ENCODE data around the gene ARHGEF1. TPM values are rescaled to one million over a fixed set of nuclear protein-coding genes. Genes with fewer than 3 reads are reported as not detected.

The ARHGEF1 gene
- total RNA-seq, 2 donors from 2014 or later = 43.8 to 104 TPM

- no peaks in the 10 kb centered on the region for H3K9me3 ChIP-seq
- peaks cover 3 to 10% of the 10 kb centered on the region in 2 donors for H3K36me3 ChIP-seq (replicated peaks in 1 of 2; ENCODE audit: insufficient read depth in 1 of 2, low read depth in 2 of 2)
- 0 to 1% methylated on average over 8 of the region's 8 CpGs for WGBS, 2 donors
- TF ChIP-seq POLR2A (IDR thresholded peaks at IDR 0.05) = no peak
- TF ChIP-seq, protein P1, sequence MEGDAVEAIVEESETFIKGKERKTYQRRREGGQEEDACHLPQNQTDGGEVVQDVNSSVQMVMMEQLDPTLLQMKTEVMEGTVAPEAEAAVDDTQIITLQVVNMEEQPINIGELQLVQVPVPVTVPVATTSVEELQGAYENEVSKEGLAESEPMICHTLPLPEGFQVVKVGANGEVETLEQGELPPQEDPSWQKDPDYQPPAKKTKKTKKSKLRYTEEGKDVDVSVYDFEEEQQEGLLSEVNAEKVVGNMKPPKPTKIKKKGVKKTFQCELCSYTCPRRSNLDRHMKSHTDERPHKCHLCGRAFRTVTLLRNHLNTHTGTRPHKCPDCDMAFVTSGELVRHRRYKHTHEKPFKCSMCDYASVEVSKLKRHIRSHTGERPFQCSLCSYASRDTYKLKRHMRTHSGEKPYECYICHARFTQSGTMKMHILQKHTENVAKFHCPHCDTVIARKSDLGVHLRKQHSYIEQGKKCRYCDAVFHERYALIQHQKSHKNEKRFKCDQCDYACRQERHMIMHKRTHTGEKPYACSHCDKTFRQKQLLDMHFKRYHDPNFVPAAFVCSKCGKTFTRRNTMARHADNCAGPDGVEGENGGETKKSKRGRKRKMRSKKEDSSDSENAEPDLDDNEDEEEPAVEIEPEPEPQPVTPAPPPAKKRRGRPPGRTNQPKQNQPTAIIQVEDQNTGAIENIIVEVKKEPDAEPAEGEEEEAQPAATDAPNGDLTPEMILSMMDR (IDR thresholded peaks at IDR 0.05) = no peak
- intact Hi-C loops (cut with DNase I) = no loop called here
- H3K4me1 ChIP-seq = peaks cover 34% of the 10 kb centered on the region
- peak overlapping the region; percentile 86 to 99 (median 97) for H3K27ac ChIP-seq
- peak; percentile 11 for ATAC-seq
- DNase-seq = no peak
- no peaks in the 10 kb centered on the region for H3K27me3 ChIP-seq
- no peak overlapping the region for H3K4me3 ChIP-seq
Observed at GRCh38 chr19:41859213-41859617, 23.8 kb upstream of the ARHGEF1 start.

DNA sequence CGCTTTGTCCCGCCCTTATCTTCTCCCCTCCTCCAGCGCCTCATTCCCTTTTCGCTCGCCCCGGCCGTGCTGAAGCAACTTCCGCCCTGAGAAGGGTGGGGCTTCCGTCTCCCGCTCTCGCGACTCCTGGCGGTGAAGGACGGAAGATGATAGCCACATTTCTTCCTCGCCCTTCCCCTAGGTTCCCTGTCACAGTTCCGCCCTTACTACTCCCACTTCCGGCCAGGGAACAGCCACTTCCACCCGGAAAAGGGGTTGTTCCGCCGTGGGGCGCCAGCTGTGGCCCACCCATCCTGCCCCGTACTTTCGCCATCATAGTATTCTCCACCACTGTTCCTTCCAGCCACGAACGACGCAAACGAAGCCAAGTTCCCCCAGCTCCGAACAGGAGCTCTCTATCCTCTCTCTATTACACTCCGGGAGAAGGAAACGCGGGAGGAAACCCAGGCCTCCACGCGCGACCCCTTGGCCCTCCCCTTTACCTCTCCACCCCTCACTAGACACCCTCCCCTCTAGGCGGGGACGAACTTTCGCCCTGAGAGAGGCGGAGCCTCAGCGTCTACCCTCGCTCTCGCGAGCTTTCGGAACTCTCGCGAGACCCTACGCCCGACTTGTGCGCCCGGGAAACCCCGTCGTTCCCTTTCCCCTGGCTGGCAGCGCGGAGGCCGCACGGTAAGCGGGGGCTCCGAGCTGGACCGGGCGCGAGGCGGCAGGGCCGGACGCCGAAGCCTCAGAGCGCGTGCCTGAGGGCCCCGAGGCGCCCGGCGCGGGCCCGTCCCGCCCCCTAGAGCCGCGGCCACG is 23.2 kb upstream of the ARHGEF1 start, which contains the start of gene RPS19:
Gene RPS19, plus strand, starts transcription at position 638 of the 801 bp plus-strand sequence. CDS start 520 bp downstream, outside the sequence.
- peaks cover 7 to 14% of the 10 kb centered on the region in 2 donors for H3K36me3 ChIP-seq (replicated peaks in 1 of 2; ENCODE audit: insufficient read depth in 1 of 2, low read depth in 2 of 2)
- peak; percentile 84 to 88 (median 85) for TF ChIP-seq POLR2A (IDR thresholded peaks at IDR 0.05)
- TF ChIP-seq, protein P1 (IDR thresholded peaks at IDR 0.05) = peak; percentile 38 to 94 (median 88)
- ATAC-seq (peak; percentile 90), DNase-seq (peak; percentile 98 to 99 (median 98))
- 0 to 1% methylated on average over 36 to 68 of the region's 76 CpGs for WGBS, 2 donors
- intact Hi-C loops (cut with DNase I) = no loop called here
- peaks cover 39% of the 10 kb centered on the region for H3K4me1 ChIP-seq
- peak within 1 kb of the TSS; percentile 86 to 99 (median 97) for H3K27ac ChIP-seq
- peak within 1 kb of the TSS; percentile 64 to 79 for H3K4me3 ChIP-seq
- no peaks in the 10 kb centered on the region for H3K9me3 ChIP-seq
- no peaks in the 10 kb centered on the region for H3K27me3 ChIP-seq

- WGBS, 2 donors = 1% methylated on average over 39 of the region's 45 CpGs; no CpG with 5 or more reads in 1 of the 2 donors
- peak overlapping the region; percentile 64 to 79 for H3K4me3 ChIP-seq
- TF ChIP-seq, protein P1 (IDR thresholded peaks at IDR 0.05) = no peak
- no peak for TF ChIP-seq POLR2A (IDR thresholded peaks at IDR 0.05)
- no peaks in the 10 kb centered on the region for H3K27me3 ChIP-seq
- H3K4me1 ChIP-seq = peaks cover 47% of the 10 kb centered on the region
- H3K27ac ChIP-seq = peak overlapping the region; percentile 86 to 99 (median 97)
- H3K9me3 ChIP-seq = no peaks in the 10 kb centered on the region
- ATAC-seq = no peak
- peaks cover 7 to 14% of the 10 kb centered on the region in 2 donors for H3K36me3 ChIP-seq (replicated peaks in 1 of 2; ENCODE audit: insufficient read depth in 1 of 2, low read depth in 2 of 2)
- DNase-seq = peak in 1 of 4 donors; percentile 19
- intact Hi-C loops (cut with DNase I) = no loop called here
Observed at GRCh38 chr19:41860419-41861115, 22.4 kb upstream of the ARHGEF1 start.

GRCh38 chr19:41861116-41861768 is 21.7 kb upstream of the ARHGEF1 start:
- Histone ChIP-seq H3K36me3 (replicated peaks in 1 of 2; ENCODE audit: insufficient read depth in 1 of 2, low read depth in 2 of 2) (peaks cover 7 to 14% of the 10 kb centered on the region in 2 donors), H3K9me3 (no peaks in the 10 kb centered on the region), H3K4me1 (peaks cover 53% of the 10 kb centered on the region), H3K4me3 (peak overlapping the region in 1 of 2 donors; percentile 79), H3K27me3 (no peaks in the 10 kb centered on the region), H3K27ac (peak overlapping the region in 2 of 4 donors; percentile 86 to 99)
- no peak for DNase-seq
- ATAC-seq = no peak
- TF ChIP-seq, protein P1 (IDR thresholded peaks at IDR 0.05) = no peak
- TF ChIP-seq POLR2A (IDR thresholded peaks at IDR 0.05) = no peak
- intact Hi-C loops (cut with DNase I) = no loop called here
- WGBS, 2 donors = 14 to 23% methylated on average over 9 of the region's 9 CpGs

All from body of pancreas (tissue), 4 donors.